ENCODE data around the gene GP9.

GRCh38 chr3:129018271-129018670 is 42.3 kb upstream of the GP9 start:
- TF ChIP-seq CTCF (IDR thresholded peaks at IDR 0.05; ENCODE audit: low read depth, low read length) (no peak), EZH2phosphoT487 (IDR thresholded peaks at IDR 0.05; ENCODE audit: low read depth) (no peak)

Measured in OCI-LY3 (cell line).